NT2/D1 (cell line): ENCODE results near the gene USP15.
"Not testable (repeated sequence)": the region's sequence is repeated elsewhere in the genome, so short reads cannot be mapped to it uniquely, and the experiment has no call there.

Source experiments
- DNase-seq: peaks from one replicate; pipeline ENCODE4 v3.0.0-alpha.2; 2011; ENCODE audit warnings: low read depth, low spot score
- H3K27me3 ChIP-seq: 2 replicates; pipeline ENCODE4 v1.6.0; 2011; ENCODE audit warnings: mild to moderate bottlenecking; ENCODE audit not compliant: insufficient read length, insufficient read depth
- H3K36me3 ChIP-seq: 2 replicates; pipeline ENCODE4 v1.6.1; 2011; ENCODE audit warnings: mild to moderate bottlenecking, low read length, mixed read lengths; ENCODE audit not compliant: insufficient read depth, insufficient read length
- H3K4me1 ChIP-seq: 2 replicates; pipeline ENCODE4 v1.5.1; 2011; ENCODE audit not compliant: insufficient read depth, insufficient read length
- H3K4me3 ChIP-seq: 2 replicates; pipeline ENCODE4 v1.5.1; 2011; ENCODE audit warnings: low read depth; ENCODE audit not compliant: insufficient read length
- H3K9ac ChIP-seq: 2 replicates; pipeline ENCODE4 v1.6.0; 2011; ENCODE audit warnings: low read depth; ENCODE audit not compliant: insufficient read length
- H3K9me3 ChIP-seq: 2 replicates; pipeline ENCODE4 v1.5.1; 2011; ENCODE audit warnings: mild to moderate bottlenecking, low read length; ENCODE audit not compliant: insufficient read depth
- SUZ12 ChIP-seq: IDR thresholded peaks from 2 replicates; pipeline ENCODE4 v1.6.1; 2011; ENCODE audit not compliant: insufficient read length, insufficient read depth; ENCODE audit errors: extremely low read depth
- YY1 ChIP-seq: IDR thresholded peaks from 2 replicates; pipeline ENCODE4 v1.6.1; 2011; ENCODE audit not compliant: insufficient read length, insufficient read depth
- ZNF274 ChIP-seq: IDR thresholded peaks from 2 replicates; pipeline ENCODE4 v1.6.1; 2011; ENCODE audit warnings: mild to moderate bottlenecking, low read depth, low read length

USP15 gene

DNA sequence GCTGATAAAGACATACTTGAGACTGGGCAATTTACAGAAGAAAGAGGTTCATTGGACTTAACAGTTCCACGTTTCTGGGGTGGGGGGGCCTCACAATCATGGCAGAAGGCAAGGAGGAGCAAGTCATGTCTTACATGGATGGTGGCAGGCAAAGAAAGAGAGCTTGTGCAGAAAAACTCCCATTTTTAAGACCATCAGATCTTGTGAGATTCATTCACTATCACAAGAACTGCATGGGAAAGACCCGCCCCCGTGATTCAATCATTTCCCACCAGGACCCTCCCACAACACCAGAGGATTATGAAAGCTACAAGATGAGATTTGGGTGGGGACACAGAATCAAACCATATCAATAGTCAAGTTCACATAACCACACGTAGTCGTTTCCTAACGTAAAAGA, 85.5 kb downstream of the USP15 start:
- peaks cover 18% of the 10 kb centered on the region for H3K36me3 ChIP-seq
- no peak for DNase-seq

DNA sequence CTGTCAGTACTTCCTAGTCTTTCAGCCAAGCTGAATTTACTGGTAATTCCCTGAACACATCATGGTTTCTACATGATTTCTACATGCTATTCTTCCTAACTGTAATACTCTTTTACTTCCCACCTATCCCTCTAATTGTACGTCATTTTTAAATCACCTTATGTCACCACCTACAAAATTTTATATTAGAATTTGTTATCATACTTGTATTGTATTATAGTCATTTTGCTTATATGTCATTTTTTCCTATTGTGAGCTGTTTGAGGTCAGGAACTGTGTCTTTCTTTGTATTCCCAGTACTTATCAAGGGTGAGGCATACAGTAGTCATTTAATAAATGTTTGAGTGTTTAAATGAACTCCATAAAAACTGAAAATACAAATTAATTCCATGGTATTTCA, 86.6 kb downstream of the USP15 start:
- H3K36me3 ChIP-seq: peaks cover 22% of the 10 kb centered on the region
- H3K4me3 ChIP-seq: no peak overlapping the region
- TF ChIP-seq ZNF274 (no peak), YY1 (no peak), SUZ12 (no peak)
- no peaks in the 10 kb centered on the region for H3K4me1 ChIP-seq
- H3K27me3 ChIP-seq: no peaks in the 10 kb centered on the region
- peaks cover 18% of the 10 kb centered on the region; the same call in 1 of the 2 replicates for H3K9me3 ChIP-seq
- no peak overlapping the region for H3K9ac ChIP-seq
- DNase-seq: no peak

More for the DNA sequence above, 85.5 kb downstream of the USP15 start:
- Histone ChIP-seq H3K4me3 (no peak overlapping the region), H3K9ac (no peak overlapping the region), H3K4me1 (no peaks in the 10 kb centered on the region), H3K27me3 (no peaks in the 10 kb centered on the region), H3K9me3 (peaks cover 18% of the 10 kb centered on the region; the same call in 1 of the 2 replicates)
- TF ChIP-seq SUZ12 (no peak), ZNF274 (no peak), YY1 (no peak)

DNA sequence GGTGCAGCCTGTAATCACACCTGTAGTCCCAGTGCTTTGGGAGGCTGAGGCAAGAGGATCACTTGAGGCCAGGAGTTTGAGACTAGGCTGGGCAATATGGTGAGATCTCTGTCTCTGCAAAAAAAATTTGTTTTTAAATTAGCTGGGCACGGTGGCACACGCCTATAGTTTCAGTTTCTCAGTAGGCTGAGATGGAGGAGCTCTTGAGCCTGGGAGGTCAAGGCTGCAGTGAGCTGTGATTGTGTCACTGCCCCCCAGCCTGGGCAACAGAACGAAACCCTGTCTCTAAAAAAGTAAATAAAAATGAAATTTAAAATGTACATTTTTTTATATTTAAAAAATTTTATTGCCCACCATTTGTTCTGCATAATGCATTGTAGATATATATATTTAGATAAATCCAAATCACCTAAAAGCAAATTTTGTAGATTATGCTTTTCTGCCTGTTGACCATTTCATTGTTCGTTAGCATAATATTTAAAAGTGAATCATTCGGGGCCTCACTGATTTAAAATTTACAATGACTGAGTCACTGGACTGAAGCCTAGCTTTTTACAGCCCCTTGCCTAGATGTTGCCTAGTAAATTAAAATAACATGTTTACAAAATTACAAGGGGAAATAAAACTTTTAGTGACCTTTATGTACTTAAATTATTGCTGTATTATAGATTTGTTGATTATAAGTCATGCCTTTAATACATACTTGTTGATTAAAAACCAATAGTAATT, 87.9 kb downstream of the USP15 start:
- Histone ChIP-seq H3K36me3 (peaks cover 15% of the 10 kb centered on the region), H3K4me3 (no peak overlapping the region), H3K27me3 (no peaks in the 10 kb centered on the region), H3K4me1 (no peaks in the 10 kb centered on the region), H3K9me3 (peaks cover 14% of the 10 kb centered on the region; the same call in 1 of the 2 replicates), H3K9ac (no peak overlapping the region)
- no peak for DNase-seq
- TF ChIP-seq ZNF274 (no peak), YY1 (no peak), SUZ12 (no peak)

DNA sequence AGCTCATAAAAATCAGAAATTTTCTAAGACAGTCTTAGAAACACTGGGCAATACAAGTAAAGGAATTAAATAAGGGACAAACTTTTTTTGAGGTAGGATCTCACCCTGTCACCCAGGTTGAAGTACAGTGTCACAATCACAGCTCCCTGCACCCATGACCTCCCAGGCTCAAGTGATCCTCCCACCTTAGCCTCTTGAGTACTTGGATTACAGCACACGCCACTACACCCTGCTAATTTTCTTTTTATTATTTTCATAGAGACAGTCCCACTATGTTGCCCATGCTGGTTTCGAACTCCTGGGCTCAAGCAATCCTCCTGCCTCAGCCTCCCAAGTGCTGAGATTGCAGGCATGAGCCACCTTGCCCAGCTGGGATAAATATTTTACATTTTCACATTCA, 90.3 kb downstream of the USP15 start:
- H3K36me3 ChIP-seq: peaks cover 11% of the 10 kb centered on the region

DNA sequence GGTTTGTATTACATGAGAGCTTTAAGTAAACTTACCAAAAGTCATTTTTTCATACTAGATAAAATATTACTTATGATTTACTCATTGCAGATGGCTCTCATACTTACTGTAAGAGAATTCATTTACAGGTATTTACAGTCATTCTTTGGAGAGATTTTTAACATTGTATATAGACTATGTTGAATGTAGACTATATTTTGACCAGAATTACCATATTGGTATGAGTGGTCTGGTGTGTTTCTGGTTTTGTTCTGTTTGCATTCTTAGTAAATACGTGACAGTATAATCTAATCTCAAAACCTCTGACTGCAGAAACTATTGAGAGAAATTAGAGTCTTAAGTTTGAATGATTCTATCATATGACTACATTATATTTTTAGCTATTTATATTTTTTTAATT, 91.1 kb downstream of the USP15 start:
- no peaks in the 10 kb centered on the region for H3K27me3 ChIP-seq
- TF ChIP-seq YY1 (no peak), SUZ12 (no peak), ZNF274 (no peak)
- no peak for DNase-seq

More for the DNA sequence above, 90.3 kb downstream of the USP15 start:
- H3K4me1 ChIP-seq: no peaks in the 10 kb centered on the region
- H3K9ac ChIP-seq: no peak overlapping the region
- no peak for DNase-seq
- no peaks in the 10 kb centered on the region for H3K27me3 ChIP-seq
- H3K9me3 ChIP-seq: no peaks in the 10 kb centered on the region; the same call in 1 of the 2 replicates
- H3K4me3 ChIP-seq: no peak overlapping the region
- no peak for TF ChIP-seq YY1
- TF ChIP-seq SUZ12: no peak

DNA sequence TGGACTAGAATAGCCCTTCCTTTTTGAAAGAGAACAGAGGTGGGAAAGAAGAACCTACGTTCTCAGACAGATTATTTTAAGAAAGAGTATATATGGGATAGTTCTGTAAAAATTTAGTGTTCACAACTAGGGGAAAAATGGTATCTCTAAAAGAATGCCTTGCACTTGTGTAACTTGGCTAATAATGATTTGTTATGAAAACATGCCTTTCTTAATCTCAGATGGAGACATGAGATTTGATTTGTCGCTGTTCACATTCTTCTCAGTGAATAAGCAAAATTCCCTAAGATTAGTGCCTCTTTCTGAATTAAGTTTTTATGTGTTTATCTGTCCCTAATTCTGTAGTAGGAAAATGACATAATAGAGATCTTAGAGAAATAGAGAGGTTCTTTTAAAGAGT, 100.8 kb downstream of the USP15 start:
- Histone ChIP-seq H3K4me3 (no peak overlapping the region), H3K9me3 (no peaks in the 10 kb centered on the region), H3K4me1 (no peaks in the 10 kb centered on the region), H3K36me3 (peaks cover 8% of the 10 kb centered on the region), H3K27me3 (no peaks in the 10 kb centered on the region), H3K9ac (no peak overlapping the region)
- no peak for DNase-seq
- TF ChIP-seq YY1: no peak
- no peak for TF ChIP-seq SUZ12
- TF ChIP-seq ZNF274: no peak

More for the DNA sequence above, 91.1 kb downstream of the USP15 start:
- Histone ChIP-seq H3K9ac (no peak overlapping the region), H3K36me3 (peaks cover 11% of the 10 kb centered on the region), H3K4me1 (no peaks in the 10 kb centered on the region), H3K9me3 (no peaks in the 10 kb centered on the region), H3K4me3 (no peak overlapping the region)

DNA sequence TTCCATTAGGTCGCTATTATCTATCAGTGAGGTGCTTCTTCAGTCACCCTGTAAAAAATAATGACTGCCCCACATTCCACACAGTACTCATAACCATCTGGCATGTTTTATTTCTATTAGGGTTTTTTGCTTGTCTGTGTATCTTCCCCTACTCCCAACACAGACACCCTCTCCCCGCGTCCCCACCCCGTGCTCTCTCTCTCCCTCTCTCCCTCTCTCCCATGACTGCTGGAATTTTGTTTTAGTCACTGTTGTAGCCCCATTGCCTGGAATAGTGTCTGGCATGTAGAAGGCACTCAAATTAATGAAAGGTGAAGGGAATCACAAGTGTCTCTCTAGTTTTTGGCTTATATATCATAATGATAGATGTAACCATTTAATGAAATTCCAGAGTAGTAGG, 103.3 kb downstream of the USP15 start:
- H3K4me1 ChIP-seq: no peaks in the 10 kb centered on the region
- DNase-seq: no peak
- TF ChIP-seq SUZ12: no peak
- TF ChIP-seq YY1: no peak
- TF ChIP-seq ZNF274: no peak
- H3K36me3 ChIP-seq: peaks cover 3% of the 10 kb centered on the region
- H3K27me3 ChIP-seq: no peaks in the 10 kb centered on the region
- H3K9me3 ChIP-seq: no peaks in the 10 kb centered on the region
- H3K4me3 ChIP-seq: no peak overlapping the region
- H3K9ac ChIP-seq: no peak overlapping the region

DNA sequence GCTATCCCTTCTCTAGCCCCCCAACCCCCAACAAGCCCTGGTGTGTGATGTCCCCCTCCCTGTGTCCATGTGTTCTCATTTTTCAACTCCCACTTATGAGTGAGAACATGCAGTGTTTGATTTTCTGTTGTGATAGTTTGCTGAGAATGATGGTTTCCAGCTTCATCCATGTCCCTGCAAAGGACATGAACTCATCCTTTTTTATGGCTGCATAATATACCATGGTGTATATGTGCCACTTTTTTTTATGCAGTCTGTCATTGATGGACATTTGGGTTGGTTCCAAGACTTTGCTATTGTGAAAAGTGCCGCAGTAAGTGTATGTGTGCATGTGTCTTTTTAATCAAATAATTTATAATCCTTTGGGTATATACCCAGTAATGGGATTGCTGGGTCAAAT, 104.5 kb downstream of the USP15 start:
- H3K36me3 ChIP-seq, H3K9ac ChIP-seq, H3K4me1 ChIP-seq, H3K4me3 ChIP-seq, H3K27me3 ChIP-seq, DNase-seq, H3K9me3 ChIP-seq: not testable (repeated sequence)

DNA sequence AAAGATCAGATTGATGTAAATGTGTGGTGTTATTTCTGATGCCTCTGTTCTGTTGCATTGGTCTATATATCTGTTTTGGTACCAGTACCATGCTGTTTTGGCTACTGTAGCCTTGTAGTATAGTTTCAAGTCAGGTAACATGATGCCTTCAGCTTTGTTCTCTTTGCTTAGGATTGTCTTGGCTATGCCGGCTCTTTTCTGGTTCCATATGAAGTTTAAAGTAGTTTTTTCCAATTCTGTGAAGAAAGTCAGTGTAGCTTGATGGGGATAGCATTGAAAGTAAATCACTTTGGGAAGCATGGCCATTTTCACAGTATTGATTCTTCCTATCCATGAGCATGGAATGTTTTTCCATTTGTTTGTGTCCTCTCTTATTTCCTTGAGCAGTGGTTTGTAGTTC, 105.6 kb downstream of the USP15 start:
- not testable (repeated sequence) for H3K4me1 ChIP-seq, H3K9me3 ChIP-seq, H3K9ac ChIP-seq, H3K27me3 ChIP-seq, H3K4me3 ChIP-seq, H3K36me3 ChIP-seq, DNase-seq

DNA sequence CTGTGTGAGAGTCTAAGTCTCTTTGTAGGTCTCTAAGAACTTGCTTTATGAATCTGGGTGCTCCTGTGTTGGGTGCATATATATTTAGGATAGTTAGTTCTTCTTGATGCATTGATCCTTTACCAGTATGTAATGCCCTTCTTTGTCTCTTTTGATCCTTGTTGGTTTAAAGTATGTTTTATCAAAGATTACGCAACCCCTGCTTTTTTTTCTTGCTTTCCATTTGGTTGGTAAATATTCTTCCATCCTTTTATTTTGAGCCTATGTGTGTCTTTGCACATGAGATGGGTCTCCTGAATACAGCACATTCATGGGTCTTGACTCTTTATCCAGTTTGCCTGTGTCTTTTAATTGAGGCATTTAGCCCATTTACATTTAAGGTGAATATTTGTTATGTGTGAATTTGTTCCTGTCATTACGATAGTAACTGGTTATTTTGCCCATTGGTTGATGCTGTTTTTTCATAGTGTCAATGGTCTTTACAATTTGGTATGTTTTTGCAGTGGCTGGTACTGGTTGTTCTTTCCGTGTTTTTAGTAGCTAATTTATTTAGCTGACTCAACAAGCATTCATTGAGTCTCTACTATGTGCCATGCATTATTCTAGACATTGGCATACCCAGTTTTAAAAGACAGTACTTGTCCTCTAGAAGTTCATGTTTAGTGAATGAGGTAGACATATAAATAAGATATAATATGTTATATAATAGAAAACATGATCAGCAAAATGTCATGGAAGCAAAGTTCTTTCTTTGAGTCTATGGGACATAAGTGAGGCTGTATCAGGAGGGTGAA, 108.4 kb downstream of the USP15 start:
- not testable (repeated sequence) for H3K9me3 ChIP-seq, H3K4me3 ChIP-seq, H3K36me3 ChIP-seq, H3K27me3 ChIP-seq, DNase-seq, H3K4me1 ChIP-seq, H3K9ac ChIP-seq
